ENCODE results near the gene RUVBL2.

GRCh38 chr19:48959341-48960239 lies 34.1 kb upstream of the RUVBL2 start:
- no peak for TF ChIP-seq CTCF (IDR thresholded peaks at IDR 0.05)
- TF ChIP-seq EP300 (IDR thresholded peaks at IDR 0.05), result no peak
- TF ChIP-seq POLR2A (IDR thresholded peaks at IDR 0.05), result no peak
